Keratinocyte (primary cell): ENCODE measurements around the gene SPATA2. TPM values are rescaled to one million over a fixed set of nuclear protein-coding genes. Genes with fewer than 3 reads are reported as not detected.
A peak's percentile ranks its signal among the peaks of the same experiment; 100 is the strongest.

Experiments
- DNase-seq: peaks from one replicate; pipeline ENCODE4 v3.0.0-alpha.2; 2011; ENCODE audit warnings: low read depth, missing footprints, low spot score
- FAIRE-seq: peaks from 2 replicates; lab custom pipeline; 2011; peaks lifted over from hg19 to GRCh38; lab: Jason Lieb, UNC
- H2AFZ ChIP-seq: 2 replicates; pipeline ENCODE4 v1.6.0; 2012; ENCODE audit warnings: low read length, control low read depth, inconsistent platforms; ENCODE audit not compliant: control insufficient read depth
- H3K27ac ChIP-seq: 2 replicates; pipeline ENCODE4 v1.5.1; 2011; ENCODE audit warnings: low read length; ENCODE audit not compliant: control insufficient read depth, insufficient read depth
- H3K27me3 ChIP-seq: 3 replicates; pipeline ENCODE4 v1.6.0; 2011; ENCODE audit warnings: low read length; ENCODE audit not compliant: control insufficient read depth, insufficient read depth; ENCODE audit errors: extremely low read depth
- H3K36me3 ChIP-seq, 2 experiments: 2 replicates in 1 of 2; 3 replicates in 1 of 2; pipeline ENCODE4 v1.5.1; 2011; ENCODE audit warnings: low read length in 2 of 2, mild to moderate bottlenecking in 1 of 2; ENCODE audit not compliant: control insufficient read depth in 2 of 2, insufficient read depth in 2 of 2; ENCODE audit errors: extremely low read depth in 1 of 2
- H3K4me1 ChIP-seq: 3 replicates; pipeline ENCODE4 v1.5.1; 2011; ENCODE audit warnings: low read length; ENCODE audit not compliant: control insufficient read depth, insufficient read depth; ENCODE audit errors: extremely low read depth
- H3K4me2 ChIP-seq: 3 replicates; pipeline ENCODE4 v1.6.0; 2011; ENCODE audit warnings: low read depth, low read length; ENCODE audit not compliant: control insufficient read depth, insufficient read depth; ENCODE audit errors: extremely low read depth
- H3K4me3 ChIP-seq, 3 experiments: fragments of 200-600 bp in 1 of 3; sonication (generic) in 1 of 3; 2 replicates in 2 of 3; 3 replicates in 1 of 3; pipeline ENCODE4 v1.5.1; 2011 to 2016; ENCODE audit warnings: low read length in 3 of 3, mild to moderate bottlenecking in 3 of 3, control low read depth in 2 of 3, inconsistent platforms in 1 of 3, low read depth in 1 of 3, mixed read lengths in 1 of 3, mixed run types in 1 of 3, moderate library complexity in 1 of 3; ENCODE audit not compliant: control insufficient read depth in 2 of 3, insufficient read depth in 2 of 3; ENCODE audit errors: extremely low read depth in 1 of 3
- H3K79me2 ChIP-seq: 2 replicates; pipeline ENCODE4 v1.6.0; 2012; ENCODE audit warnings: low read length; ENCODE audit not compliant: control insufficient read depth, insufficient read depth
- H3K9ac ChIP-seq: 3 replicates; pipeline ENCODE4 v1.6.0; 2011; ENCODE audit warnings: low read length; ENCODE audit not compliant: control insufficient read depth, insufficient read depth; ENCODE audit errors: extremely low read depth
- H3K9me1 ChIP-seq: 3 replicates; pipeline ENCODE4 v1.6.0; 2011; ENCODE audit warnings: low read length; ENCODE audit not compliant: control insufficient read depth, insufficient read depth; ENCODE audit errors: extremely low read depth
- H3K9me3 ChIP-seq: 2 replicates; pipeline ENCODE4 v1.5.1; 2012; ENCODE audit warnings: low read depth, low read length; ENCODE audit not compliant: control insufficient read depth
- H4K20me1 ChIP-seq: 3 replicates; pipeline ENCODE4 v1.6.0; 2011; ENCODE audit warnings: low read length; ENCODE audit not compliant: control insufficient read depth, insufficient read depth; ENCODE audit errors: extremely low read depth
- EZH2 ChIP-seq: IDR thresholded peaks from one replicate; pipeline ENCODE4 v1.6.1; 2012; ENCODE audit warnings: inconsistent platforms, mild to moderate bottlenecking, low read length, moderate library complexity
- dilution Hi-C: fragments of 300-500 bp; cut with MboI; formaldehyde crosslinking; loops from one replicate; pipeline ENCODE4 v1.7.0; 2020; ENCODE audit warnings: low sequenced_read_pairs; ENCODE audit not compliant: extremely low pct_ligation_motif_present
- polyA minus RNA-seq, 3 experiments: library from RNA; depleted of rRNA, polyadenylated mRNA; stranded (reverse); fragments of >200 nt; gene quantifications; 1 replicate in 1 of 3; 2 replicates in 1 of 3; 3 replicates in 1 of 3; pipeline ENCODE4 v1.2.3, GENCODE V29; 2011
- polyA plus RNA-seq, 5 experiments: library from polyadenylated mRNA; depleted of rRNA in 3 of 5; stranded (reverse) in 3 of 5; stranded (forward) in 1 of 5; unstranded in 1 of 5; fragments of >200 nt; gene quantifications; 1 replicate in 1 of 5; 2 replicates in 3 of 5; 3 replicates in 1 of 5; pipeline versions ENCODE4 v1.2.1 to v1.2.3, GENCODE V29; 2011 to 2012; ENCODE audit warnings: missing spikeins in 2 of 5, low read depth in 1 of 5, low replicate concordance in 1 of 5
- TF ChIP-seq, protein P1 (sequence below), 3 experiments: IDR thresholded peaks in 1 of 3; conservative IDR thresholded peaks in 1 of 3; optimal IDR thresholded peaks in 1 of 3; 2 replicates in 2 of 3; 3 replicates in 1 of 3; pipeline versions ENCODE3 to v1.5.1; 2011; ENCODE audit warnings: low read length in 3 of 3, mild to moderate bottlenecking in 3 of 3, moderate library complexity in 2 of 3, control low read depth in 1 of 3, inconsistent platforms in 1 of 3; ENCODE audit not compliant: insufficient read depth in 2 of 3; ENCODE audit errors: extremely low read depth in 1 of 3

SPATA2 gene, protein sequence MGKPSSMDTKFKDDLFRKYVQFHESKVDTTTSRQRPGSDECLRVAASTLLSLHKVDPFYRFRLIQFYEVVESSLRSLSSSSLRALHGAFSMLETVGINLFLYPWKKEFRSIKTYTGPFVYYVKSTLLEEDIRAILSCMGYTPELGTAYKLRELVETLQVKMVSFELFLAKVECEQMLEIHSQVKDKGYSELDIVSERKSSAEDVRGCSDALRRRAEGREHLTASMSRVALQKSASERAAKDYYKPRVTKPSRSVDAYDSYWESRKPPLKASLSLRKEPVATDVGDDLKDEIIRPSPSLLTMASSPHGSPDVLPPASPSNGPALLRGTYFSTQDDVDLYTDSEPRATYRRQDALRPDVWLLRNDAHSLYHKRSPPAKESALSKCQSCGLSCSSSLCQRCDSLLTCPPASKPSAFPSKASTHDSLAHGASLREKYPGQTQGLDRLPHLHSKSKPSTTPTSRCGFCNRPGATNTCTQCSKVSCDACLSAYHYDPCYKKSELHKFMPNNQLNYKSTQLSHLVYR
- polyA plus RNA-seq (2.8 to 5.2 TPM (median 3.2 TPM) in 3 replicates), polyA minus RNA-seq (2.5 to 8.9 TPM (median 4.1 TPM) in 3 replicates)
- 1.5 TPM for polyA plus RNA-seq (2011; ENCODE audit: low read depth)
- polyA plus RNA-seq (2011; cell fraction: cytosol; rRNA removed): 3.7 and 4.1 TPM in 2 replicates
- polyA plus RNA-seq (2011; cell fraction: nucleus; rRNA removed): 4.4 and 5.1 TPM in 2 replicates
- 3.9 and 5.2 TPM in 2 replicates for polyA plus RNA-seq (2012; ENCODE audit: low replicate concordance)
- 4.2 TPM for polyA minus RNA-seq (2011; cell fraction: cytosol; rRNA and poly(A)+ RNA removed)
- polyA minus RNA-seq (2011; cell fraction: nucleus; rRNA and poly(A)+ RNA removed): 3.5 and 3.8 TPM in 2 replicates

DNA sequence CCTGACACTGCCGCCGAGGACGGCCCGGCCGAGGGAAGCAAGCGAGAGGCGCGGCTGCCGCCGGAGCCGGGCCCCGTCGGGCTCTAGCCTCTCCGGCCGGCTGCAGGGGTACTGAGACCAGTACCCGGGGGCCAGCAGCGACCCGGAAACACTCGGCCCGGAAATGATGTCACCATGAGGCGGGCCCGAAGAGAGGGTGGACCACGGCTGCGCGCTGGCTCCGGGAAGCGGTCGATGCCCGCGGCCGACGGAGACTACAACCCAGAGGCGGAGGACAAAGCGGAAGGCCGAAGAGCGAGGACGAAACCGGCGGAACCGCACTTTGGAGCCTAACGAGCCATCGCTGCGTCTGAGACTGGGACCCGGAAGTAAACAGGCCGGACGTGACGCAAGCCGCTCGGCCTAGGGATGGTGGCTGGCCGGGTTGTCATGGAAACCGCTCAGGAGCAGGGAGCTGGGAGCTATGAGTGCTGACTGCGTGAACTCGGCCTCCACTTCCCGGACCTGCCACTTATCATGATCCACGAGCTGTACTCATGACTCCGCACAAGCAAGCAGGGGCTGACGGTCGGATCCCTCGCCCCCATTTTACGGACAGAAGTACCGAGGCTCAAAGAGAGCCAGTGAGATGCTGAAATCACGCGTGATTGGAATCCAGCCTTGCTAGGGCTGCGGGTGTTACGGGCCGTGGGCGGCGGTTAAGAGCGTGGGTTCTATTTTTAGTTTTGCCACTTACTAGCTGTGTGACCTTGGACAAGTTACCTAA is at the start of gene SPATA2:
SPATA2 (minus strand) TSS at position 150 of the 766 bp plus-strand sequence. CDS start 7,039 bp downstream, outside the sequence.
- DNase-seq (peak; percentile 74), FAIRE-seq (no peak)
- Histone ChIP-seq H3K4me3 (peak within 1 kb of the TSS; percentile 89 to 100 (median 90)), H3K4me1 (peaks cover 21% of the 10 kb centered on the region), H3K27ac (peak within 1 kb of the TSS; percentile 100), H3K9me1 (peaks cover 2% of the 10 kb centered on the region), H3K4me2 (peak within 1 kb of the TSS; percentile 83), H3K36me3 (peaks cover 0 to 8% of the 10 kb centered on the region in 2 experiments), H3K9ac (peak within 1 kb of the TSS; percentile 99), H2AFZ (peak within 1 kb of the TSS; percentile 100), H3K9me3 (no peaks in the 10 kb centered on the region), H3K79me2 (peaks cover 47% of the 10 kb centered on the region), H3K27me3 (no peaks in the 10 kb centered on the region), H4K20me1 (no peaks in the 10 kb centered on the region)
- TF ChIP-seq EZH2: no peak
- TF ChIP-seq, protein P1, sequence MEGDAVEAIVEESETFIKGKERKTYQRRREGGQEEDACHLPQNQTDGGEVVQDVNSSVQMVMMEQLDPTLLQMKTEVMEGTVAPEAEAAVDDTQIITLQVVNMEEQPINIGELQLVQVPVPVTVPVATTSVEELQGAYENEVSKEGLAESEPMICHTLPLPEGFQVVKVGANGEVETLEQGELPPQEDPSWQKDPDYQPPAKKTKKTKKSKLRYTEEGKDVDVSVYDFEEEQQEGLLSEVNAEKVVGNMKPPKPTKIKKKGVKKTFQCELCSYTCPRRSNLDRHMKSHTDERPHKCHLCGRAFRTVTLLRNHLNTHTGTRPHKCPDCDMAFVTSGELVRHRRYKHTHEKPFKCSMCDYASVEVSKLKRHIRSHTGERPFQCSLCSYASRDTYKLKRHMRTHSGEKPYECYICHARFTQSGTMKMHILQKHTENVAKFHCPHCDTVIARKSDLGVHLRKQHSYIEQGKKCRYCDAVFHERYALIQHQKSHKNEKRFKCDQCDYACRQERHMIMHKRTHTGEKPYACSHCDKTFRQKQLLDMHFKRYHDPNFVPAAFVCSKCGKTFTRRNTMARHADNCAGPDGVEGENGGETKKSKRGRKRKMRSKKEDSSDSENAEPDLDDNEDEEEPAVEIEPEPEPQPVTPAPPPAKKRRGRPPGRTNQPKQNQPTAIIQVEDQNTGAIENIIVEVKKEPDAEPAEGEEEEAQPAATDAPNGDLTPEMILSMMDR (optimal IDR thresholded peaks at IDR 0.05 in 1 of 3, IDR thresholded peaks at IDR 0.05 in 1 of 3, conservative IDR thresholded peaks at IDR 0.05 in 1 of 3; ENCODE audit: extremely low read depth in 1 of 3, insufficient read depth in 2 of 3, low read length in 3 of 3): no peak
- dilution Hi-C loops: no loop called here

DNA sequence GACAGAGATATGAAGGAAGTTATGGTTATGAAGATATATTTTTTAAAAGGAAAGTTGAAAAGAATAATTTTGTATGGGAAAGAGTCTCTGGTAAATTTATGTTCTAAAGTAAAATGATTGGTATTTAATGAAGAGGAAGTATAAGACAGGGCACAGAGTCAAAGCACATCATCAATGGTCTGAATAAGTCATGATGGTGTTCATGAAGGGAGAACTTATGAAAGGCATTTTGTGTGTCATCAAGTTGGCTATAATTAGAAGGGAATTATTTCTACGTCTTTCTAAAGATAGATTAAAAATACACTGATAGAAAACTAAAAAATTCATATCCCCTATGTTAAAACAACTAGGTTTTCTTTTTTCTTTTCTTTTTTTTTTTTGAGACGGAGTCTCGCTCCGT is 46.1 kb upstream of the SPATA2 start:
- dilution Hi-C loops: no loop called here
- no peak overlapping the region for H3K4me3 ChIP-seq

More for the DNA sequence above, 46.1 kb upstream of the SPATA2 start:
- Histone ChIP-seq H3K4me1 (no peaks in the 10 kb centered on the region), H3K9me1 (no peaks in the 10 kb centered on the region), H3K27me3 (no peaks in the 10 kb centered on the region), H3K36me3 (peaks cover 0 to 4% of the 10 kb centered on the region in 2 experiments), H4K20me1 (no peaks in the 10 kb centered on the region), H2AFZ (no peak overlapping the region), H3K27ac (no peak overlapping the region), H3K4me2 (no peak overlapping the region), H3K9me3 (no peaks in the 10 kb centered on the region), H3K79me2 (no peaks in the 10 kb centered on the region), H3K9ac (no peak overlapping the region)
- DNase-seq (no peak), FAIRE-seq (no peak)
- TF ChIP-seq, protein P1 (optimal IDR thresholded peaks at IDR 0.05 in 1 of 3, IDR thresholded peaks at IDR 0.05 in 1 of 3, conservative IDR thresholded peaks at IDR 0.05 in 1 of 3; ENCODE audit: extremely low read depth in 1 of 3, insufficient read depth in 2 of 3, low read length in 3 of 3): no peak
- no peak for TF ChIP-seq EZH2
